Measurements from ENCODE around the gene USP5.

GRCh38 chr12:6821591-6822425 lies 30.1 kb upstream of the USP5 start, which contains the start of gene GPR162:
- TF ChIP-seq CTCF (IDR thresholded peaks at IDR 0.05), result no peak
- TF ChIP-seq POLR2A (IDR thresholded peaks at IDR 0.05), result no peak

All from heart left ventricle (tissue), 13 donors.